Measurements from ENCODE around the gene BTBD8.

The BTBD8 gene

DNA sequence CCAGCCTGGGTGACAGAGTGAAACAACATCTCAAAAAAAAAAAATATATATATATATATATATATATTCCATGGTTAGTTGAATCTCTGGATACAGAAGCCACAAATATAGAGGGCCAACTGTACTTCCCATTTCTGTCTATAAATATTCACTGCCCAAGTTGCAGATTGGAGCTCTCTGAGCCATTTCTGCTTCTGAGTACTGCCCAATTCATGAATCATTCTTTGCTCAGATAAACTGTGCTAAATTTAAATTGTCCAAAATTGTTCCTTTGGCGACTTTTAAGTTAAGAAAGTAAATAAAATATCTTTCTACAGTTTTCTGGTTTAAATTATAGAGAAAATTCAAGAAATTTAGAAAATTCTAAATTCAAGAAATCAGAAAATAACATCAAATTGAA lies 114.4 kb downstream of the BTBD8 start:
- no peaks in the 10 kb centered on the region for H3K9me2 ChIP-seq (replicated peaks; ENCODE audit: insufficient read depth, low read length)

GRCh38 chr1:92201973-92202372 lies 121.8 kb downstream of the BTBD8 start:
- TF ChIP-seq, protein P1, sequence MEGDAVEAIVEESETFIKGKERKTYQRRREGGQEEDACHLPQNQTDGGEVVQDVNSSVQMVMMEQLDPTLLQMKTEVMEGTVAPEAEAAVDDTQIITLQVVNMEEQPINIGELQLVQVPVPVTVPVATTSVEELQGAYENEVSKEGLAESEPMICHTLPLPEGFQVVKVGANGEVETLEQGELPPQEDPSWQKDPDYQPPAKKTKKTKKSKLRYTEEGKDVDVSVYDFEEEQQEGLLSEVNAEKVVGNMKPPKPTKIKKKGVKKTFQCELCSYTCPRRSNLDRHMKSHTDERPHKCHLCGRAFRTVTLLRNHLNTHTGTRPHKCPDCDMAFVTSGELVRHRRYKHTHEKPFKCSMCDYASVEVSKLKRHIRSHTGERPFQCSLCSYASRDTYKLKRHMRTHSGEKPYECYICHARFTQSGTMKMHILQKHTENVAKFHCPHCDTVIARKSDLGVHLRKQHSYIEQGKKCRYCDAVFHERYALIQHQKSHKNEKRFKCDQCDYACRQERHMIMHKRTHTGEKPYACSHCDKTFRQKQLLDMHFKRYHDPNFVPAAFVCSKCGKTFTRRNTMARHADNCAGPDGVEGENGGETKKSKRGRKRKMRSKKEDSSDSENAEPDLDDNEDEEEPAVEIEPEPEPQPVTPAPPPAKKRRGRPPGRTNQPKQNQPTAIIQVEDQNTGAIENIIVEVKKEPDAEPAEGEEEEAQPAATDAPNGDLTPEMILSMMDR (IDR thresholded peaks at IDR 0.05; ENCODE audit: insufficient read depth, low read length, poor library complexity, severe bottlenecking): no peak
- no peaks in the 10 kb centered on the region for H3K36me3 ChIP-seq (ENCODE audit: low read length)
- no peak overlapping the region for H3K9ac ChIP-seq (ENCODE audit: low read length)
- no peak overlapping the region for H3K4me2 ChIP-seq (ENCODE audit: low read depth, low read length, poor library complexity, severe bottlenecking)
- no peak overlapping the region for H2AFZ ChIP-seq (ENCODE audit: low read depth, low read length, severe bottlenecking)
- H3F3A ChIP-seq (ENCODE audit: insufficient read depth): no peaks in the 10 kb centered on the region
- H3K4me3 ChIP-seq (ENCODE audit: insufficient read depth, low read length, poor library complexity, severe bottlenecking): no peak overlapping the region
- no peak overlapping the region for H3K27ac ChIP-seq (ENCODE audit: low read depth, low read length)
- no peaks in the 10 kb centered on the region for H3K27me3 ChIP-seq (ENCODE audit: low read length)
- no peaks in the 10 kb centered on the region for H3K9me2 ChIP-seq (replicated peaks; ENCODE audit: insufficient read depth, low read length)
- no peaks in the 10 kb centered on the region for H3K79me2 ChIP-seq (ENCODE audit: insufficient read depth, low read length)
- no peaks in the 10 kb centered on the region for H4K20me1 ChIP-seq (ENCODE audit: low read depth, low read length)
- H3K9me3 ChIP-seq (ENCODE audit: insufficient read depth, low read length): peaks cover 4% of the 10 kb centered on the region; the same call in 1 of the 2 replicates

More for the DNA sequence above, 114.4 kb downstream of the BTBD8 start:
- Histone ChIP-seq H3K9me3 (ENCODE audit: insufficient read depth, low read length) (no peaks in the 10 kb centered on the region), H3K27ac (ENCODE audit: low read depth, low read length) (no peak overlapping the region), H3K27me3 (ENCODE audit: low read length) (no peaks in the 10 kb centered on the region), H3F3A (ENCODE audit: insufficient read depth) (no peaks in the 10 kb centered on the region), H2AFZ (ENCODE audit: low read depth, low read length, severe bottlenecking) (no peak overlapping the region), H3K36me3 (ENCODE audit: low read length) (no peaks in the 10 kb centered on the region), H3K79me2 (ENCODE audit: insufficient read depth, low read length) (no peaks in the 10 kb centered on the region), H3K9ac (ENCODE audit: low read length) (no peak overlapping the region), H3K4me2 (ENCODE audit: low read depth, low read length, poor library complexity, severe bottlenecking) (no peak overlapping the region), H4K20me1 (ENCODE audit: low read depth, low read length) (no peaks in the 10 kb centered on the region), H3K4me3 (ENCODE audit: insufficient read depth, low read length, poor library complexity, severe bottlenecking) (no peak overlapping the region)
- TF ChIP-seq EZH2phosphoT487 (conservative IDR thresholded peaks at IDR 0.05; ENCODE audit: low read length): no peak
- TF ChIP-seq, protein P1 (IDR thresholded peaks at IDR 0.05; ENCODE audit: insufficient read depth, low read length, poor library complexity, severe bottlenecking): no peak

DNA sequence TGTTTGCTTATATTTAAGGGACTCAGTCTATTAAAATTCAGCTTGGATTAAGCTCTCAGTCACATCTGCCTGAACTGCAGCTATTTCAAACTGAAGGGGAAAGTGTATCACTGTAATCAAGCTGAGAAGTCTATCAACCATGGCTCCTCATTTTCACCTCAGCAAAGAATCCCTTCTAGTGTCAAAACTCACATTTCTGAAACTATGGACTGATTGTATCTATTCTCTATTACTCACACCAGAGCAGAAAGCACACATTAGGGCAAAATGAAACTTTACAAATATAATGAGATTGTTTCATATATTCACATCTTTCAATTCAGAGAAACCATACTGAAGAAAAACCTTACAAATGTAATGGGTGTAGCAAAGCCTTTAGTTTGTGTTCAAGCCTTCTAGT lies 123.0 kb downstream of the BTBD8 start:
- Histone ChIP-seq H3K4me3 (ENCODE audit: insufficient read depth, low read length, poor library complexity, severe bottlenecking) (no peak overlapping the region), H3F3A (ENCODE audit: insufficient read depth) (no peaks in the 10 kb centered on the region), H3K36me3 (ENCODE audit: low read length) (no peaks in the 10 kb centered on the region), H3K4me2 (ENCODE audit: low read depth, low read length, poor library complexity, severe bottlenecking) (no peak overlapping the region), H3K9me2 (replicated peaks; ENCODE audit: insufficient read depth, low read length) (no peaks in the 10 kb centered on the region), H3K9ac (ENCODE audit: low read length) (no peak overlapping the region), H4K20me1 (ENCODE audit: low read depth, low read length) (no peaks in the 10 kb centered on the region), H3K27me3 (ENCODE audit: low read length) (no peaks in the 10 kb centered on the region), H3K27ac (ENCODE audit: low read depth, low read length) (no peak overlapping the region), H3K9me3 (ENCODE audit: insufficient read depth, low read length) (peaks cover 4% of the 10 kb centered on the region; the same call in 1 of the 2 replicates), H3K79me2 (ENCODE audit: insufficient read depth, low read length) (no peaks in the 10 kb centered on the region), H2AFZ (ENCODE audit: low read depth, low read length, severe bottlenecking) (no peak overlapping the region)
- TF ChIP-seq, protein P1 (IDR thresholded peaks at IDR 0.05; ENCODE audit: insufficient read depth, low read length, poor library complexity, severe bottlenecking): no peak
- TF ChIP-seq EZH2phosphoT487 (conservative IDR thresholded peaks at IDR 0.05; ENCODE audit: low read length): no peak

Measured in SU-DHL-6 (cell line).